ENCODE results near the gene PUS7.
"Not testable (repeated sequence)": the region's sequence is repeated elsewhere in the genome, so short reads cannot be mapped to it uniquely, and the experiment has no call there.

The PUS7 gene, protein sequence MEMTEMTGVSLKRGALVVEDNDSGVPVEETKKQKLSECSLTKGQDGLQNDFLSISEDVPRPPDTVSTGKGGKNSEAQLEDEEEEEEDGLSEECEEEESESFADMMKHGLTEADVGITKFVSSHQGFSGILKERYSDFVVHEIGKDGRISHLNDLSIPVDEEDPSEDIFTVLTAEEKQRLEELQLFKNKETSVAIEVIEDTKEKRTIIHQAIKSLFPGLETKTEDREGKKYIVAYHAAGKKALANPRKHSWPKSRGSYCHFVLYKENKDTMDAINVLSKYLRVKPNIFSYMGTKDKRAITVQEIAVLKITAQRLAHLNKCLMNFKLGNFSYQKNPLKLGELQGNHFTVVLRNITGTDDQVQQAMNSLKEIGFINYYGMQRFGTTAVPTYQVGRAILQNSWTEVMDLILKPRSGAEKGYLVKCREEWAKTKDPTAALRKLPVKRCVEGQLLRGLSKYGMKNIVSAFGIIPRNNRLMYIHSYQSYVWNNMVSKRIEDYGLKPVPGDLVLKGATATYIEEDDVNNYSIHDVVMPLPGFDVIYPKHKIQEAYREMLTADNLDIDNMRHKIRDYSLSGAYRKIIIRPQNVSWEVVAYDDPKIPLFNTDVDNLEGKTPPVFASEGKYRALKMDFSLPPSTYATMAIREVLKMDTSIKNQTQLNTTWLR

DNA sequence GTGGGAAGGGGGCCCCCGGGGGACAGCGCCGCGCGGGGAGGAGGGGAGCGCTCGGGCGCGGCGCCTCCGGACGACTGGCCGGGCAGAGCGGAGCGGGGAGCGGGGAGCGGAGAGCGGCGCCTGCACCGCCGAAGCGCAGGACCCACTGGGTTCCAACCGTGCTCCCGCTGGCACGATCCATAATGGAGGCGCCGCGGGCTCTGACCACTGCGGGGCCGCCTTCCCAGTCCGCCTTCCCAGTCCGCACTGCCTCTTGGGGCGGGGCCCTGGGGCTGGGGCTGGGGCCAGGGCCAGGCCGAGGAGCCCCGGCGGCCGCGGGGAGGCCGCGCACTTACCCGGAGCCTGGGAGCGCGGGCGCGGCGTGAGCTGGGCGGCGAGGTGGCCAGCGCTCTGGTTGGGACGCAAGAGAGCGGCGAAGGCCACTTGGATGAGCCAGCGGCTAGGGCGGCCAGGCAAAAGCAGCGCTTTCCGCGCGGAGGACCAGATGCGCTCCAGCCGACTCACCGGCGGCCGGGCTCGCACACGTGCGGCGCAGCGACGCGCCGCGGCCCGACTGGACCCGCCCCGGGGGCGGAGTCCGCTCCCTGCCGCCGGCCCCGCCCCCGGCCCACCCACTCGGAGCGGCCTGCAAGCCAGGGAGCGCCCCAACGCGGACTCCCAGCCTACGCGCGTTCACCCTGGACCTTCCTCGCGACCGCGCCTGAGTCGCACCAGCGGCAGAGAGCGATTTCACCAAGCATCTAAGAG is at the start of gene PUS7:
Gene PUS7 (minus strand): TSS at position 555 of the 747 bp plus-strand sequence. CDS start 13,759 bp downstream, outside the sequence.
- FAIRE-seq: no peak

DNA sequence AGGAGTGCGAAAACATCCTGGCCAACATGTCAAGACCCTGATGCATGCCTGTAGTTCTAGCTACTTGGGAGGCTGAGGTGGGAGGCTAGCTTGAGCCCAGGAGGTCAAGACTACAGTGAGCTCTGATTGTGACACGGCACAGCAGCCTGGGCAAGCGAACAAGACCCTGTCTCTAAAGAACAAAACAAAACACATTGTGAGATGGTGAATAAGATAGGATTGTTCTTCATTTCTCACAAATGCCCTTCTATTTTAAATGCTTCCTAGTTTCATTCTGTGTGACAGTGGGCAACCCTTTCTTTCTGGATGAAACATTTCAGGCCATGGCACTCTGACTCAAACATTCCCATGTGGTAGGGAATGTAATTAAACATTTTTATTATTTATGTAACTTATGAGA is 45.8 kb upstream of the PUS7 start:
- FAIRE-seq: no peak

DNA sequence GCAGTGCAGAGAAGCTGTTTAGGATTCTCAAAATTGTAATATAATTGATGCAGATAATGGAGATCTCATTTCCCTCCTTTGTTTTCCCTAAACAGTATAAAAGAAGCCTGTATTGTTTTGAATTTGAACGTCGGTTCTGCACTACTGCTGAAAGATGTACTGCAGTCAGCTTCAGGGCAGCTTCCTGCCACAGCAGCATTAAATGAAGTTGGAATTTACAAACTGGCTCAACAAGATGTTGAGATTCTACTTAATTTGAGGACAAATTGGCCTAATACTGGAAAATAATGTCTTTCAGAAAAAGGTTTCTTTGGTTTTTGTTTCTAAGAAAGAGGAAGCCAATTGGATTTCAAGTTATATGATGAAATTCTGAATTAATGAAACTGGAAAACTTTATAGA is 45.0 kb upstream of the PUS7 start:
- no peak for FAIRE-seq

DNA sequence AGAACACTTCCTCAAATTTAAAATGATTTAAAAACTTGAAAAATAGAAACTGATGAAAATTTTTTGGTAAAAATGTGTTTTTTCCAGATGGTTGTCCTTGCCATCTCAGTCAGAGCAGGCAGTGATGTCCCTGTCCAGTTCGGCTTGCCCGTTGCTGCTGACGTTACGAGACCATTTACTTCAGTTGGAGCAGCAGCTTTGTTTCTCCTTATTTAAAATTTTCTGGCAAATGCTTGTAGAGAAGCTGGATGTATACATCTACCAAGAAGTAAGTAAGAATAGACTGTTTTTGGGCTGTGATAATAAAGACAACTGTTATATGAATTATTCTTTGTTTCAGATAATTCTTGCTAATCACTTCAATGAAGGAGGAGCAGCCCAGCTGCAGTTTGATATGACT is 43.1 kb upstream of the PUS7 start:
- no peak for FAIRE-seq

DNA sequence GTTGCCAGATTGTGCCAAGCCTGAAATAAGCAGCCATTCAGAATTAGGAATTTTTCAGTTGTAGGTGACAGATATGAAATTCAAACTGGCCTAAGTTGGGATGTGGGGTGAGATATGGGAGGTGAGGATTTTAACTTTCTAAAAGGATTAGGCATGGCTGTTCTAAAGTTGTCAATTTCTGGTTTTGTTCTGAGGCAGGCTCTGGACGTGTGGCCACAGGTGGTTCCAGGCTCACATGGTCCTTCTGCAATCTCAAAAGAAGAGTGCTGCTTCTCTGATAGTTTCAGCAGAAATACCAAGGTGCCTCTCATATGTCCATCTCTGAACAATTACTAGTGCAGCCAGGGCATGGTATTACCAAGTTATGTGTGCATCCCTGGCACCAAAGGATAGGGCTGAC is 37.9 kb upstream of the PUS7 start:
- no peak for FAIRE-seq

DNA sequence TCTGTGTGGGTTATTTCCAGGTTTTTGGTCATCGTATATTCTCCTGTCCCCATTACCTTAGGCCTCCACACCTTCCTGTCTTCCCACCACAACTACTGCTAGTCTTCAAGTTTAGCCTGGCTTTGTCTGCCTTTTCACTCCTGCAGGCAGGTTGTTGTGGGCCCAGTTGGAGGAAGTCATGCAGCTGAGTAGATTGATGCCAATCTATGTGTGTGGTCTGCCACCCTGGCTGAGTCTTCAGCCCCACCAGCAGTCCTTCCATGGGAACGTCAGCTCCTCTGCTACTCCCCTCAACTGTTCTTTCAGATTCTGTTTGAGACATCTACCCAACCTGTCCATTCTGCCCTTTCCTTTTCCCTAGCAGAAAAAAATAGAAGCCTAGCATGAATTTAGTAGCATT is 16.3 kb upstream of the PUS7 start:
- no peak for FAIRE-seq

DNA sequence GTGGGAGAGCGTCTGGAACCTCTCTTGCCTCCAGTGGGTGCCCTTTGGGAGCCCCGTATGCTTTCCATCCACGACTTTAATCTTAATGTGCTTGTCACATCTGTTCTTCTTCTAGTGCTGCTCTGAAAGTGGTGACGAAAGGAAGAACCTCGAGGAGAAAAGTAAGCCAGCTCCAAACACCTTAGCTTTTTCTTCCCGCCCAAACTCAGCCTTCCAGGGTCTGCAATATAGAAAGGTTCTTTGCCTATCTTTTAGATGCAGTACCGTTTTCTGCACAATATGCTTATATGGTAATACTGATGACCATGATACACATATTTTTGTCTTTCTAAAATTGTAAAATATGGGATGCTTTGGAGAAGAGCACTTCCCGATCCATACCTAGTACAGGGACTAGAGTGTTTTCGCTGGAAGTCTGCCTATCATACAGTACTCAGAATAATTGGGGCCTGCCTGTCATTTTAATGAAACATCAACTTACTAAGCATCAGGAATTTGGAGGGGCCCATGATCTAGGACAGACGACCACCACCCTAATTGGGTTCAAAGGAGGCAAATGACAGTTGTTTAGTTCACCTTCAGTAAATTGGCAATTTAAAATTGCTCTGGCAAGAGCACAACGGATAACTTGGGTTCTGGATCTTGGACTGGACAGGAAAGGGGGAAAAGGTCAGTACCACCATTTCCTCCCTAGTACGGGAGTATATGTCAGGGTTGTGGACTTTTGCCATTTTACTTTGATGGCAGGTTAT is 10.8 kb upstream of the PUS7 start:
- FAIRE-seq: no peak

DNA sequence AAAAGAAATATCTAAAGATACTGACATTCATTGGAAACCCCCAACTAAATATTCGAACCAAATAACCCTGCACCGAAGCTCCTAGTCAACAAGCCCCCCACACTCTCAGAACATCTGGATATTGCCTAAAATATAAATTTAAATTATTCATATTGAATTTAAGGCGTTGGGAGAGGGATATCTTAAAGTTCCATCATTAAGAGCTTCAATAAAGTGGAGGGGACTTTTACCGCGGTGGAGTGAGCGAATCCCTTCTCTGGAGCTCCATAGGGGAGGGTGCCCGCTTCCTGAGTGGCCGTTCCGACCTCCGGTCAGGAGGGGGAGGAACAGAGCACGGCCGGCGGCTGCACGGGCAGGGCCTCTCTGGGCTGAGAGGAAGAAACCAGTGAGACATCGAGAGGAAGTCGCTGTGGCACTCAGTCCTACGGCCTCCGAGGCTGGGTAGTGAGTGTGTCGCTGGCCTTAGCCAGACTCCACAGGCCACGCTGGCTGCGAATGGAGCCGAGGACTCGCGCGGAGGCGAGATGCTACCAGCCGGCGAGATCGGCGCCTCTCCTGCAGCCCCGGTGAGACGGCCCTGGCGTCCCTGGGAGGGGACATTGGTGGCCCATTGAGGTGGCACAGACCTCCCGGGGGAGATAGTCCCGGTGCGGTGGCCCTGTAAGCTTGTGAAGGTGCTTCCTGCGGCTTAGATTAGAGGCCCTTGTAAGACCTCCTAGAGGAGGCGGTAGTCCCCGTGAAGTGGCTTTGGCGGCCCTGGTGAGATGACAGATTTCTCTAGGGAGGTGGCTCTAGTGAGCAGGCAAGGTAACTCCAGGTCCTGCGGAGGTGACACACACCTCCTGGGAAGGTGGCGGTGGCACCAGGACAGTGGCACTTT is 10.0 kb upstream of the PUS7 start, which contains the start of gene RINT1:
Gene RINT1 (plus strand): TSS at position 410 of the 880 bp plus-strand sequence. CDS start 115 bp downstream, at position 525.
- FAIRE-seq: peak; percentile 41

DNA sequence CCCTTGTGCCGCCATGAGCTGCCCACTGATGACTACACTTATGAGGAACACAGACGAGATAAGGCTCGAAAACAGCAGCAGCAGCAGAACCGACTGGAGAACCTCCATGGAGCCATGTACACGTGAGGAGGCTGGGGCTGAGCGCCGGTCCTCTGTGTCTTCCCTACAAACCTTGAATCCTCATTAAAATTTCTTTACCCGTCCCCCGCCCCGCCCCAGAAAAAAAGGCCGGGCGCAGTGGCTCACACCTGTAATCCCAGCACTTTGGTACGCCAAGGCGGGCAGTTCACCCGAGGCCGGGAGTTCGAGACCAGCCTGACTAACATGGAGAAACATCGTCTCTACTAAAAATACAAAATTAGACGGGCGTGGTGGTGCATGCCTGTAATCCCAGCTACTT is 8.5 kb upstream of the PUS7 start:
- no peak for FAIRE-seq

DNA sequence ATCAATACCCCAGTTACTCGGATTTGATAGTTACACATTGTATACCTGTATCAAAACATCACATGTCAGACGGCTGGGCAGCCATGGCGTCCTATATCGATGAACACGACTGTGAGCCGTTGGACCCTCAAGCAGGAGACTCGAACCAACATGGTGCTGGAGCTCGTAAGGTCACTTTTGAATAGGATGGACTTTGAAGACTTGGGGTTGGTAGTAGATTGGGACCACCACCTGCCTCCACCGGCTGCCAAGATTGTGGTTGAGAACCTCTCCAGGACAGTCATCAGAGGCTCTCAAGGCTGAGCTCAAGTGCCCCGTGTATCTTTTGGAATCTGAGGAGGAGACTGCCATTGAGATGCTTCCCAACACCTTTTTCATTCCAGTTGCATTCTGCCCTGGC is 8.1 kb upstream of the PUS7 start:
- no peak for FAIRE-seq

DNA sequence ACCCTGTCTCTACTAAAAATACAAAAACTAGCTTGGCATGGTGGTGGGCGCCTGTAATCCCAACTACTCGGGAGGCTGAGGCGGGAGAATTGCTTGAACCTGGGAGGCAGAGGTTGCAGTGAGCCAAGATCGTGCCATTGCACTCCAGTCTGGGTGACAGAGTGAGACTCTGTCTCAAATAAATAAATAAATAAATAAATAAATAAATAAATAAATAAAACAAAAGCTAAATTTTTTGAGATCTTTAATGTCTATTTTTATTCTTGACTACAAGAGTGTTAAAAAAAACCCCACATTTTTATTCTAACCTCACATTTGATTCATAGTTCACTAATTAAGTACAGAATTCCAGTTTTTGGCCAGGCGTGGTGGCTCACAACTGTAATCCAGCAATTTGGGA is 5.7 kb upstream of the PUS7 start:
- FAIRE-seq: not testable (repeated sequence)

DNA sequence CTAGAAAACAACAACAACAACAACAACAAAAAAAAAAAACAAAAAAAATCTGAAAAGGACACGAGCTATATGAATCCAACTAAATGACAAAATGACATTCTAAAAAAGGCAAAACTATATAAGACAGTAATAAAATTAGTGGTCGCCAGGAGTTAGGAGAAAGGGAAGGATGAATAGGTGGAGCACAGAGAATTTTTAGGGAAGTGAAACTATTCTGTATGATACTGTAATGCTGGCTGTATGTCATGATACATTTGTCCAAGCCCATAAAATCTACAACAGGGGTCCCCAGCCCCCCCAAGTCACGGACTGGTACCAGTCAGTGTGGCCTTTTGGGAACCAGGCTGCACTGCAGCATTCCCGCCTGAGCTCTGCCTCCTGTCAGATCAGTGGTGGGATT is 2.8 kb upstream of the PUS7 start:
- no peak for FAIRE-seq

DNA sequence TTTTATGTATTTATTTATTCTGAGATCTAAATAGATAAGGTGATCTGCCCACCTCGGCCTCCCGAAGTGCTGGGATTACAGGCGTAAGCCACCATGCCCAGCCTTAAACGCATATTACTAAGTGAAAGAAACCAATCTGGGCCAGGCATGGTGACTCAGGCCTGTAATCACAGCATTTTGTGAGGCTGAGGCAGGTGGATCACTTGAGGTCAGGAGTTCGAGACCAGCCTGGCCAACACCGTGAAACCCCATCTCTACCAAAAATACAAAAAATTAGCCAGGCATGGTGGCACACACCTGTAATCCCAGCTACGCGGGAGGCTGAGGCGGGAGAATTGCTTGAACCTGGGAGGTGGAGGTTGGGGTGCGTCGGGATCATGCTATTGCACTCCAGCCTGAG is 2.4 kb upstream of the PUS7 start:
- FAIRE-seq: not testable (repeated sequence)

DNA sequence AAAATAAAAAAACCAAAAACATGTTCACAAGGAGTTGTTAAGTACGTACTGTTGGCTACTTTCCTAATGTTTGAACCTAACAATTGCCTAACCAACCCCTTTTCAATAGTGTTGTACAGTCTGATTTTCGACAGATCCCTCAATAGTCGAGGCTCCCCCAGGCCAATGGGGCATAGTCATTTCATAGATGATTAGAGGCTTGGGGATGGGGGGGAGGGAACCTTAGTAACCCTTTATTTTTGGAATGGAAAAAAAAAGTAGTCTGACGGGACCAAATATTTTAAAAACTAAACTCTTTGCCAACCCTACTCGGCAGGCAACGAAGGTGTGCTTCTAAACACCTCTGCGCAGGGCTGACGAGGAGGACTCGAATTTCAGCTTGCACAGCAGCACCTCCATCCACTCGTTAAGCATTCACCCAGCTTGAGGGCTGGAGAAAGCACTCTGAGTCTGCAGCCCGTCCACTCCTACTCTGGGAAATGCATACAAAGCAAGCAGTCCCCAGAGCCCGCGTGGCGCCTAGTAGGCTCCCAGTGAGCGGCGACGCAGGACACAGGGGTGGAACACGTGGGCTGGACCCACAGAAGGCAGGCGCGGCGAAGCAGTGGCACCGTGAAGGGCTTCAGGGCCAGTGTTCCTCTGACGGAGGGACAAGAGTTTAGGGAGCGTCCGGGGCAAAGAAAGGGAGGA is 899 bp downstream of the PUS7 start:
- FAIRE-seq: no peak

DNA sequence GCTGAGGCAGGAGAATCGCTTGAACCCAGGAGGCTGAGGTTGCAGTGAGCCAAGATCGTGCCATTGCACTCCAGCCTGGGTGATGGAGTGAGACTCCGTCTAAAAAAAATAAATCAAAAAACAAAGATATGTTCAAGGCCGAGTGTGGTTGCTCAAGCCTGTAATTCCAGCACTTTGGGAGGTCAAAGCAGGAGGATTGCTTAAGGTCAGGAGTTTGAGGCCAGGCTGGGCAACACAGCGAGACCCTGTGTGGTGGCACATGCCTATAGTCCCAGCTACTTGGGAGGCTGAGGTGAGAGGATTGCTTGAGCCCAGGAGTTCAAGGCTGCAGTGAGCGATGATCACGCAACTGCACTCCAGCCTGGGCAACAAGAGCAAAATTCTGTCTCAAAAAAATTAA is 1.5 kb downstream of the PUS7 start:
- not testable (repeated sequence) for FAIRE-seq

DNA sequence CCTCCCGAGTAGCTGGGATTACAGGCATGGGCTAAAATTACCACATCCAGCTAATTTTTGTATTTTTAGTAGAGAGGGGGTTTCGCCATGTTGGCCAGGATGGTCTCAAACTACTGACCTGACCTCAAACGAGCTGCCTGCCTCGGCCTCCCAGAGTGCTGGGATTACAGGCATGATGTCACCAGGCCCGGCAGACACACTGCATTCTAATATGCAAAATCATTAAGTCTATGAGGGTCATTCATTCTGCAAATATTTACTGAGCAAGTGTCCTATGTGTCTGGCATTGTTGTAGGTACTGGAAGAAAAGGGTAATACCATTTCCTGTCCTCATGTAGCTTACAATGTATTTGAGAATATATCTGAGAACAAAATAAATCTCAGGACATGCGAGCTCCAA is 2.7 kb downstream of the PUS7 start:
- FAIRE-seq: no peak

DNA sequence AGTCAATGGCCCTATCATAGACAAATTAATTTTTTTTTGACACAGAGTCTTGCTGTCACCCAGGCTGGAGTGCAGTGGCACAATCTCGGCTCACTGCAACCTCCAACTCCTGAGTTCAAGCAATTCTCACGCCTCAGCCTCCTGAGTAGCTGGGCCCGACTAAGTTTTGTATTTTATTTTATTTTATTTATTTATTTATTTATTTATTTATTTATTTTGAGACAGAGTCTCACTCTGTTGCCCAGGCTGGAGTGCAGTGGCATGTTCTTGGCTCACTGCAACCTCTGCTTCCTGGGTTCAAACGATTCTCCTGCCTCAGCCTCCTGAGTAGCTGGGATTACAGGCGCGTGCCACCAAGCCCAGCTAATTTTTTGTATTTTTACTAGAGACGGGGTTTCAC is 6.5 kb downstream of the PUS7 start:
- not testable (repeated sequence) for FAIRE-seq

DNA sequence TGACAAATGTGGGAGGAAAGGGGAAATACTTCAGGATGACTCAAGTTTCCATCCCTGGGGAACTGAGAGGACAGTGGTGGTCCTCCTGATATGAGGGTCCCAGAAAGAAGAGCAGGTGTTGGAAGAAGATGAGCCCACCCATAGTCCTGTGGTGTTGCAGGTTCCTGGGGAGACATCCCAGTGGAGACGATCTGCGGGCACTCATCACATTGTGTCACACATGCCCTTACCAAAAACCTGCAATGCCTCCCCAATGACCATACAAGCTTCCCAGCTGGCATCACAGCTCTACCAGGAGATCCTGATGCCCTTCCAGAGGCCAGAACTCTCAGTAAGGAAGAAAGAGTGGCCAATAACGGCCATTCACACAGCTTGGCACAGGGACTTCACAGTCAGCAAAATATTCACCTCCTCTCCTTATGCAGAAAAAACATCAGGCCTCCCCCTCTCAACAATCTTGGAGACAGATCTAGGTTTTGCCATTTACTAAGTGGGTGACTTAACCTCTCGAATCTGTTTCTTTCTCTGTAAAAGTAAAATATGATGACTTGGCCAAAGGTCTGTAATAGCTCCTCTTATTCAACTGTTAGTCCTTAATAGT is 9.0 kb downstream of the PUS7 start:
- no peak for FAIRE-seq

DNA sequence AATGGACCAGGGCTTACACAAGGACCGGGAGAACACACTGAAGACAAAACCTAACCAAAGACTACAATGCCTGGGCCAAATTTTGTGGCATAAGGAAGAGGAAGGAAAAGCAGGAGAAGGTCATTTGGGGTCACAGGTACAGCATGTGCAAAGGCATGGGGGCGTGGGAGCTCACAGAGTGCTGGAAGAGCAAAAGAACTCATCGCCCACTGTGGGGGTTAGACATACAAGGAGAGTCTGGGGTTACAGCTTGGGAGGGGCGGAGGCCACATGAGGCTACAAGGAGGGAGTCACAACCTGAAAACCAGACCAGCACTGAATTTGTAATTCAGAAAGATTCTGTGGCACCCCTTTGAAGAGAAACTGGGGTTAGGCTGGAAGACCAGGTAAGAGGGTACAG is 9.7 kb downstream of the PUS7 start:
- no peak for FAIRE-seq

DNA sequence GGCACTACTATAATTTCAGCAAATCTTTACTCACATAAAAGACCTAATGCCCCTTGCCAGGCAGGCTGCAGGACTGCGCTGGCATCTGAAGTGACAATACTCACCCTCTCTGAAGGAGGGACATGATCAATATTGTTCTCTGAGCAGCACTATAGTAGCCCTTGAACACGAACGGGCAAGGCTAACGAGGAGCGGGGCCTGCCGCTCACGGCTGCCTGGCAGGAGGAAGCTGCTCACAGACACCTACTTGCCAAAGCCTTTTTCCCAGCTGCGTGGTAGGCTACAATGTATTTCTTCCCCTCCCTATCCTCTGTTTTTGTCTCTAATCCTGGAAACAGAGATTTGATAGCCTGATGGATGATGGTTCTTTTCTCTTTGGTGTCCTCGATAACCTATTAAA is 19.9 kb downstream of the PUS7 start:
- no peak for FAIRE-seq

DNA sequence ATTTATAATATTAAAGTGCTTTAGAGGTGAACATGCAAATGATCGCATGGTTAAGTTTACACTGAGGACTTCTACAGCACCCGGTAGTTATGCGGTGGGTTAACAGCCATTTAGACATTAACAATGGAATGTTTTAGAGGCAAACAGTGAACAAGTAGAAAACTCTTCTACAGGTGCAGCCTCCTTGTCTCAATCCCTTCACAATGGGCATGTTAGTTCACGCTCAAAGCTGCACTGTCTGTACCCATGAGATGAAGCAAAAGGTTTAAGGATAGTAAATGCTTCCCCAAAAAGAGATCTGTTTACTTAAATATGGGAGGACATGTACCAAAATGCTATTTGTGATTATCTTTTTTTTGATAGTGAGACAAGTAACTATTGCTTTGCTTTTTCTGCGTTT is 25.1 kb downstream of the PUS7 start:
- no peak for FAIRE-seq
